ENCODE data around the gene MARK3.
A peak's percentile ranks its signal among the peaks of the same experiment; 100 is the strongest.

Gene MARK3

GRCh38 chr14:103398427-103399195, 13.4 kb downstream of the MARK3 start:
- DNase-seq, result no peak

- DNase-seq, result no peak
These were observed 15.3 kb downstream of the MARK3 start for GRCh38 chr14:103400537-103400936.

- peak; percentile 77 for DNase-seq
These were observed 16.3 kb downstream of the MARK3 start for GRCh38 chr14:103401223-103402214.

- DNase-seq, result peak; percentile 34
These were observed 17.5 kb downstream of the MARK3 start for GRCh38 chr14:103402695-103403094.

GRCh38 chr14:103404032-103404918, 19.1 kb downstream of the MARK3 start:
- peak; percentile 34 for DNase-seq

- DNase-seq, result no peak
These were observed 19.7 kb downstream of the MARK3 start for GRCh38 chr14:103404920-103405319.

GRCh38 chr14:103408491-103409155, 23.4 kb downstream of the MARK3 start:
- no peak for DNase-seq

- no peak for DNase-seq
These were observed 31.7 kb downstream of the MARK3 start for GRCh38 chr14:103416916-103417315.

- DNase-seq, result peak; percentile 86
These were observed 33.2 kb downstream of the MARK3 start for GRCh38 chr14:103418481-103418818.

GRCh38 chr14:103421556-103421955, 36.3 kb downstream of the MARK3 start:
- no peak for DNase-seq

- peak; percentile 88 for DNase-seq
These were observed 37.8 kb downstream of the MARK3 start for GRCh38 chr14:103423050-103423461.

- DNase-seq, result peak; percentile 93
These were observed 42.5 kb downstream of the MARK3 start for GRCh38 chr14:103427485-103428443.

- DNase-seq, result no peak
These were observed 43.7 kb downstream of the MARK3 start for GRCh38 chr14:103428723-103429556.

- DNase-seq, result no peak
These were observed 45.1 kb downstream of the MARK3 start for GRCh38 chr14:103430358-103430757.

- DNase-seq, result no peak
These were observed 47.4 kb downstream of the MARK3 start for GRCh38 chr14:103432627-103433026.

GRCh38 chr14:103433916-103434563, 48.8 kb downstream of the MARK3 start:
- DNase-seq, result no peak

GRCh38 chr14:103434868-103435442, 49.7 kb downstream of the MARK3 start:
- DNase-seq, result no peak

GRCh38 chr14:103436533-103436932, 51.3 kb downstream of the MARK3 start:
- DNase-seq, result peak; percentile 41

GRCh38 chr14:103442288-103442687, 57.1 kb downstream of the MARK3 start:
- peak; percentile 41 for DNase-seq
